ENCODE measurements around the gene KIF5C. TPM values are rescaled to one million over a fixed set of nuclear protein-coding genes. Genes with fewer than 3 reads are reported as not detected.

KIF5C gene
- total RNA-seq, 1 donor: 0.36 TPM

GRCh38 chr2:148974095-148974494, 99.1 kb downstream of the KIF5C start:
- no peak for DNase-seq (ENCODE audit: insufficient read length, low spot score, missing footprints)
- Histone ChIP-seq H3K4me2 (ENCODE audit: insufficient read depth, low read length) (no peak overlapping the region), H3K9me3 (ENCODE audit: low read depth, low read length) (no peaks in the 10 kb centered on the region), H3K27me3 (ENCODE audit: insufficient read depth, low read length) (peaks cover 4% of the 10 kb centered on the region), H3K36me3 (ENCODE audit: insufficient read depth, low read length) (no peaks in the 10 kb centered on the region), H3K27ac (ENCODE audit: low read depth, low read length) (no peak overlapping the region), H4K20me1 (ENCODE audit: insufficient read depth, low read length) (no peaks in the 10 kb centered on the region), H3K4me3 (ENCODE audit: insufficient read depth, low read length) (no peak overlapping the region), H3K4me1 (ENCODE audit: insufficient read depth, low read length) (no peaks in the 10 kb centered on the region), H3K79me2 (ENCODE audit: insufficient read depth, low read length) (no peaks in the 10 kb centered on the region), H2AFZ (ENCODE audit: low read length) (no peak overlapping the region)
- TF ChIP-seq, protein P1, sequence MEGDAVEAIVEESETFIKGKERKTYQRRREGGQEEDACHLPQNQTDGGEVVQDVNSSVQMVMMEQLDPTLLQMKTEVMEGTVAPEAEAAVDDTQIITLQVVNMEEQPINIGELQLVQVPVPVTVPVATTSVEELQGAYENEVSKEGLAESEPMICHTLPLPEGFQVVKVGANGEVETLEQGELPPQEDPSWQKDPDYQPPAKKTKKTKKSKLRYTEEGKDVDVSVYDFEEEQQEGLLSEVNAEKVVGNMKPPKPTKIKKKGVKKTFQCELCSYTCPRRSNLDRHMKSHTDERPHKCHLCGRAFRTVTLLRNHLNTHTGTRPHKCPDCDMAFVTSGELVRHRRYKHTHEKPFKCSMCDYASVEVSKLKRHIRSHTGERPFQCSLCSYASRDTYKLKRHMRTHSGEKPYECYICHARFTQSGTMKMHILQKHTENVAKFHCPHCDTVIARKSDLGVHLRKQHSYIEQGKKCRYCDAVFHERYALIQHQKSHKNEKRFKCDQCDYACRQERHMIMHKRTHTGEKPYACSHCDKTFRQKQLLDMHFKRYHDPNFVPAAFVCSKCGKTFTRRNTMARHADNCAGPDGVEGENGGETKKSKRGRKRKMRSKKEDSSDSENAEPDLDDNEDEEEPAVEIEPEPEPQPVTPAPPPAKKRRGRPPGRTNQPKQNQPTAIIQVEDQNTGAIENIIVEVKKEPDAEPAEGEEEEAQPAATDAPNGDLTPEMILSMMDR (IDR thresholded peaks at IDR 0.05; ENCODE audit: extremely low read depth, low read depth, low read length): no peak

DNA sequence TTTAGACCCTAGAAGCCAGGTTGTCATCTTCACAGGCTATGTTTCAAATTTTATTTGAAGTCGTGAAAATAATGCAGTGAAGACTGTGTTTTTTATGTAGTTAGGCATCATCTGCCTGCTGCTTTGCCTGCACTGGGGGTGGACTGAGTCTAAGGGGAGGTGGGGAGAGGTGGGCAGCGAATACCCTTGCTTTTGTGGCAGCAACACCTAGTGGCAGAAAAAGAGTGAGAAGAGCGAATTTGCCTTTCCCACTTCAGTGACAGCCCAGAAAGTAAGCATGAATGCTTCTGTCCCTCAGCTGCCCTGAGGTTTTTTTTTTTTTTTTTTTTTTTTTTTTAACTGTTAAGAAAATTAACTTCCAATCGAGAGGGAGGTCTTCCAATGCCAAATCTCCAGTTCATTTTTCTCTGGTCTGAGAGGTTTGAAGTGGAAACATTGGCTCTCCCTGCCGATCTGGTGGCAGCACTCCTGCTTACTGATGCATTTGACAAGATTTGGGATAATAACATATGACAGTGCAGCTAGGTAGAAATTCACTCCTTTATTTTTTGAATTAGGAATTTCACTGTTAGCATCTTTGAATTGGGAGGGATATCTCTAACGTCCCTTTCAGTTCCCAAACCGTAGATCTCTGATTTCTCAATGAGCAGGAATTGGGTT, 103.1 kb downstream of the KIF5C start:
- Histone ChIP-seq H3K79me2 (ENCODE audit: insufficient read depth, low read length) (no peaks in the 10 kb centered on the region), H3K4me3 (ENCODE audit: insufficient read depth, low read length) (no peak overlapping the region), H3K4me2 (ENCODE audit: insufficient read depth, low read length) (no peak overlapping the region), H3K27ac (ENCODE audit: low read depth, low read length) (no peak overlapping the region), H4K20me1 (ENCODE audit: insufficient read depth, low read length) (no peaks in the 10 kb centered on the region), H3K4me1 (ENCODE audit: insufficient read depth, low read length) (no peaks in the 10 kb centered on the region), H3K36me3 (ENCODE audit: insufficient read depth, low read length) (no peaks in the 10 kb centered on the region), H3K27me3 (ENCODE audit: insufficient read depth, low read length) (peaks cover 4% of the 10 kb centered on the region), H3K9me3 (ENCODE audit: low read depth, low read length) (no peaks in the 10 kb centered on the region), H2AFZ (ENCODE audit: low read length) (no peak overlapping the region)
- no peak for DNase-seq (ENCODE audit: insufficient read length, low spot score, missing footprints)
- TF ChIP-seq, protein P1 (IDR thresholded peaks at IDR 0.05; ENCODE audit: extremely low read depth, low read depth, low read length): no peak

DNA sequence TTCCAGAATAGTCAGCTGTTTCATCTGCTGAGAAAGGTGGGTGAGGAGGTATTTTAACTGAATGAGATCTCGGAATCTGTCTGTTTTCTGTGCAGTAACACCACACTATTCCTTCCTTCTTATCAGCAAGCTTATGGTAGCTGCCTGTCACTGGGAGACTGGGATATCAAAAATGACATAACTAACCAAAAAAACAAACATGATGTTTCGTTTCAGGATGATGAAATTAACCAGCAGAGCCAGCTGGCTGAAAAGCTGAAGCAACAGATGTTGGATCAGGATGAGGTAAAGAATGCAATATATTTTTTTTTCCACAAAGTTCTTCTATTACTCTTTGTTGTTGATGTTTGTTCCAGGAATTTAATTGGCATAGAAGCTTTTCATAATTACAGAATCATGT, 103.7 kb downstream of the KIF5C start:
- H3K4me1 ChIP-seq (ENCODE audit: insufficient read depth, low read length): no peaks in the 10 kb centered on the region
- TF ChIP-seq, protein P1 (IDR thresholded peaks at IDR 0.05; ENCODE audit: extremely low read depth, low read depth, low read length): no peak
- no peak overlapping the region for H2AFZ ChIP-seq (ENCODE audit: low read length)
- DNase-seq (ENCODE audit: insufficient read length, low spot score, missing footprints): no peak
- H3K27ac ChIP-seq (ENCODE audit: low read depth, low read length): no peak overlapping the region
- no peak overlapping the region for H3K4me3 ChIP-seq (ENCODE audit: insufficient read depth, low read length)
- H3K27me3 ChIP-seq (ENCODE audit: insufficient read depth, low read length): peaks cover 4% of the 10 kb centered on the region
- H3K9me3 ChIP-seq (ENCODE audit: low read depth, low read length): no peaks in the 10 kb centered on the region
- no peaks in the 10 kb centered on the region for H3K36me3 ChIP-seq (ENCODE audit: insufficient read depth, low read length)
- H3K79me2 ChIP-seq (ENCODE audit: insufficient read depth, low read length): no peaks in the 10 kb centered on the region
- H4K20me1 ChIP-seq (ENCODE audit: insufficient read depth, low read length): no peaks in the 10 kb centered on the region
- no peak overlapping the region for H3K4me2 ChIP-seq (ENCODE audit: insufficient read depth, low read length)

DNA sequence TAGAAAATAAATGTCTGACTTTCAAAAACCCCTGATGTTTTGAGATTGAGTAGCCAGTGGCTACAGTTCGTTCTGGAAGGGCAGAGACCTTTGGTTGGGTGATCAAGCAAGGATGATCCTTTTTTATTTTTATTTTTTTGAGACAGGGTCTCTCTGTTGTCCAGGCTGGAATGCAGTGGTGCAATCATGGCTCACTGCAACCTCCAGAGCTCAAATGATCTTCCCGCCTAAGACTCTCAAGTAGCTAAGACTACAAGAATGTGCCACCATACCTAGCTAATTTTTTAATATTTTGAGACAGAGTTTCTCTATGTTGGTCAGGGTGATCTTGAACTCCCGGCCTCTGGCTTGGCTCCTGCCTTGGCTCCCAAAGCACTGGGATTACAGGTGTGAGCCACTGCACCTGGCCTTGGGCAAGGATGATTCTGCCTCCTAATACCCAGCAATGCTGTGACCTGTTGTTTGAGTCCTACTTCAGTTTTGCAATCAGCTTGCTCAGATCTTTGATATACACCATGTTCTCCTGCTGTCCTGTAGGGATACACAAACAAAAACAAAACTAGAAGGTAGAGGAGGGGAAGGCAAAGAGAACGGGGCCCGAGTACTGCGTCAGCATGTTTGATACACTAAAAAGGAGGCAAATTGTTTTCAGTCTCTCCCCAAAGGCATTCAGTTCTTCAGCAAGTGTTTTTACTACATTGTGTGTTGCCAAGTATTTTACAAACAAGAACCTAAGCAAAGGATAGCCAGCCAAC, 104.3 kb downstream of the KIF5C start:
- Histone ChIP-seq H3K79me2 (ENCODE audit: insufficient read depth, low read length) (no peaks in the 10 kb centered on the region), H3K9me3 (ENCODE audit: low read depth, low read length) (no peaks in the 10 kb centered on the region), H3K4me1 (ENCODE audit: insufficient read depth, low read length) (no peaks in the 10 kb centered on the region), H3K27me3 (ENCODE audit: insufficient read depth, low read length) (peaks cover 4% of the 10 kb centered on the region), H3K4me3 (ENCODE audit: insufficient read depth, low read length) (no peak overlapping the region), H3K4me2 (ENCODE audit: insufficient read depth, low read length) (no peak overlapping the region), H2AFZ (ENCODE audit: low read length) (no peak overlapping the region), H3K36me3 (ENCODE audit: insufficient read depth, low read length) (no peaks in the 10 kb centered on the region), H4K20me1 (ENCODE audit: insufficient read depth, low read length) (no peaks in the 10 kb centered on the region), H3K27ac (ENCODE audit: low read depth, low read length) (no peak overlapping the region)
- DNase-seq (ENCODE audit: insufficient read length, low spot score, missing footprints): no peak
- TF ChIP-seq, protein P1 (IDR thresholded peaks at IDR 0.05; ENCODE audit: extremely low read depth, low read depth, low read length): no peak
